OCI-LY3 (cell line): ENCODE results near the gene ZNF256.

Experiments used
- H2AFZ ChIP-seq: fragments of 200-600, 300-600 bp; shearing (Covaris generic); 2 replicates; pipeline ENCODE4 v1.6.0; 2014; ENCODE audit warnings: antibody characterized with exemption, low read depth, low read length
- H3K27ac ChIP-seq: fragments of 200-600, 300-600 bp; sonication (generic); 2 replicates; pipeline ENCODE4 v1.5.1; 2014; ENCODE audit warnings: mild to moderate bottlenecking, low read length, moderate library complexity, mixed read lengths
- H3K27me3 ChIP-seq: fragments of 200-600, 300-600 bp; sonication (generic); 2 replicates; pipeline ENCODE4 v1.6.1; 2014; ENCODE audit warnings: low read depth, low read length, mixed read lengths
- H3K36me3 ChIP-seq: fragments of 200-600, 300-600 bp; sonication (generic); replicated peaks from 2 replicates; pipeline ENCODE3; 2014; ENCODE audit warnings: low read depth, low read length, mixed read lengths
- H3K4me1 ChIP-seq: fragments of 300-600, 200-600 bp; sonication (generic); 2 replicates; pipeline ENCODE4 v1.6.1; 2014; ENCODE audit warnings: low read length, mixed read lengths
- H3K4me2 ChIP-seq: fragments of 200-600, 300-600 bp; sonication (generic); 2 replicates; pipeline ENCODE4 v1.6.1; 2014; ENCODE audit warnings: low read length, mixed read lengths
- H3K4me3 ChIP-seq: fragments of 300-600, 200-600 bp; sonication (generic); 2 replicates; pipeline ENCODE4 v1.5.1; 2014; ENCODE audit warnings: antibody characterized with exemption, mild to moderate bottlenecking, low read length, moderate library complexity
- H3K79me2 ChIP-seq: fragments of 300-600, 200-600 bp; shearing (Covaris generic); 2 replicates; pipeline ENCODE4 v1.6.1; 2014; ENCODE audit warnings: mild to moderate bottlenecking, low read length, mixed read lengths
- H3K9ac ChIP-seq: fragments of 300-600, 200-600 bp; shearing (Covaris generic); 2 replicates; pipeline ENCODE4 v1.6.0; 2014; ENCODE audit warnings: mild to moderate bottlenecking, low read length, moderate library complexity
- H3K9me3 ChIP-seq: fragments of 200-600, 300-600 bp; shearing (Covaris generic); 2 replicates; pipeline ENCODE4 v1.6.1; 2014; ENCODE audit warnings: low read length, mixed read lengths; ENCODE audit not compliant: insufficient read depth
- H4K20me1 ChIP-seq: fragments of 200-600, 300-600 bp; sonication (generic); 2 replicates; pipeline ENCODE4 v1.6.1; 2016; ENCODE audit warnings: low read length, mixed read lengths; ENCODE audit not compliant: insufficient read depth
- CTCF ChIP-seq: fragments of 200-600, 300-600 bp; sonication (generic); IDR thresholded peaks from 2 replicates; pipeline ENCODE4 v1.5.1; 2014; ENCODE audit warnings: antibody characterized with exemption, low read length, low read depth
- EZH2phosphoT487 ChIP-seq: fragments of 200-600 bp; shearing (Covaris generic); IDR thresholded peaks from 2 replicates; pipeline ENCODE4 v1.6.1; 2018; ENCODE audit warnings: antibody characterized with exemption, mixed run types, low read depth

ZNF256 gene

GRCh38 chr19:57949296-57949695 is 1.8 kb upstream of the ZNF256 start:
- Histone ChIP-seq H3K4me2 (no peak overlapping the region), H3K27me3 (no peaks in the 10 kb centered on the region), H3K4me3 (no peak overlapping the region), H3K36me3 (peaks cover 20% of the 10 kb centered on the region), H3K4me1 (peaks cover 9% of the 10 kb centered on the region), H3K9me3 (peaks cover 40% of the 10 kb centered on the region), H2AFZ (no peak overlapping the region), H4K20me1 (no peaks in the 10 kb centered on the region), H3K9ac (no peak overlapping the region), H3K27ac (no peak overlapping the region), H3K79me2 (peaks cover 27% of the 10 kb centered on the region)
- no peak for TF ChIP-seq CTCF
- no peak for TF ChIP-seq EZH2phosphoT487

GRCh38 chr19:57947088-57947418 is 453 bp downstream of the ZNF256 start:
- H3K79me2 ChIP-seq = peaks cover 37% of the 10 kb centered on the region

GRCh38 chr19:57946316-57946715 is 1.2 kb downstream of the ZNF256 start:
- Histone ChIP-seq H3K4me1 (peaks cover 9% of the 10 kb centered on the region), H4K20me1 (no peaks in the 10 kb centered on the region), H3K4me3 (peak overlapping the region; percentile 90), H3K9me3 (peaks cover 56% of the 10 kb centered on the region), H3K36me3 (peaks cover 49% of the 10 kb centered on the region), H3K79me2 (peaks cover 37% of the 10 kb centered on the region), H2AFZ (no peak overlapping the region), H3K4me2 (peak overlapping the region; percentile 69), H3K27me3 (no peaks in the 10 kb centered on the region), H3K27ac (no peak overlapping the region), H3K9ac (no peak overlapping the region)
- TF ChIP-seq CTCF (no peak), EZH2phosphoT487 (no peak)

More at GRCh38 chr19:57947088-57947418, 453 bp downstream of the ZNF256 start:
- TF ChIP-seq CTCF = no peak
- no peak for TF ChIP-seq EZH2phosphoT487
- no peaks in the 10 kb centered on the region for H4K20me1 ChIP-seq
- H3K9ac ChIP-seq = peak overlapping the region; percentile 71
- H3K4me2 ChIP-seq = peak overlapping the region; percentile 69
- H3K4me3 ChIP-seq = peak overlapping the region; percentile 90
- peak overlapping the region; percentile 39; the same call in 1 of the 2 replicates for H2AFZ ChIP-seq
- H3K9me3 ChIP-seq = peaks cover 49% of the 10 kb centered on the region
- peaks cover 9% of the 10 kb centered on the region for H3K4me1 ChIP-seq
- no peak overlapping the region for H3K27ac ChIP-seq
- no peaks in the 10 kb centered on the region for H3K27me3 ChIP-seq
- H3K36me3 ChIP-seq = peaks cover 42% of the 10 kb centered on the region

GRCh38 chr19:57941593-57941992 is 5.9 kb downstream of the ZNF256 start:
- H3K4me2 ChIP-seq = no peak overlapping the region
- peaks cover 6% of the 10 kb centered on the region for H3K4me1 ChIP-seq
- peaks cover 52% of the 10 kb centered on the region for H3K9me3 ChIP-seq
- no peak overlapping the region for H3K4me3 ChIP-seq
- H3K79me2 ChIP-seq = peaks cover 28% of the 10 kb centered on the region
- H2AFZ ChIP-seq = no peak overlapping the region
- no peak for TF ChIP-seq EZH2phosphoT487
- no peak for TF ChIP-seq CTCF
- peaks cover 73% of the 10 kb centered on the region for H3K36me3 ChIP-seq
- no peaks in the 10 kb centered on the region for H3K27me3 ChIP-seq
- H3K27ac ChIP-seq = no peak overlapping the region
- no peaks in the 10 kb centered on the region for H4K20me1 ChIP-seq
- no peak overlapping the region for H3K9ac ChIP-seq
